Measurements from ENCODE around the gene MMP20.
A peak's percentile ranks its signal among the peaks of the same experiment; 100 is the strongest.

Gene MMP20

DNA sequence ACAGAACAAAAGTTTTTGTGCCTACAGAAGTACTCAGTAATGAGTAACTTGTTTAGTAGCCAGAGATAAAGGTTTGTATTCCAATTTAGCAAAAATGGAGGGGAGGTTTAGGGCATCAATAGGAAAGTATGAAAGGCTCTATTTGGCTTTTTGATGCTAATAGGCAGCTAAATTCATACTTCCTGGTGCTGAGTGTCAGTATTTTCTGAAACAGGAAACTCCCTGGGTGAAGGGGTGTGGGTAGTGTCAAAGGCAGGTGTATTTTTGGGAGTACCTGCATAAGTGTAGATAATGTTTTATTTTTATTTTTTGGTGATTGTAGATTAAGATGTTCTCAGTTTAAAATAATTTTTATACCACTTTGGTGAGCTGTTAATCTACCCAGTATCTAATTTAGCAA, 65.3 kb downstream of the MMP20 start:
- no peak overlapping the region for H3K9ac ChIP-seq
- H3K4me3 ChIP-seq (IDR thresholded peaks at IDR 0.05; ENCODE audit: insufficient read depth, low read depth, low read length), result no peak overlapping the region
- no peak overlapping the region for H2AFZ ChIP-seq (ENCODE audit: low read depth)
- H3K4me1 ChIP-seq (ENCODE audit: low read depth, poor library complexity, severe bottlenecking), result peaks cover 36% of the 10 kb centered on the region
- H3K27me3 ChIP-seq (ENCODE audit: insufficient read depth, low read depth), result peaks cover 5% of the 10 kb centered on the region; the same call in 1 of the 2 replicates
- no peak overlapping the region for H3K27ac ChIP-seq
- H4K20me1 ChIP-seq (ENCODE audit: insufficient read depth), result no peaks in the 10 kb centered on the region
- no peak for TF ChIP-seq CTCF (conservative IDR thresholded peaks at IDR 0.05; ENCODE audit: low read depth, low read length)
- peak overlapping the region; percentile 81 for H3K4me2 ChIP-seq
- H3K36me3 ChIP-seq (ENCODE audit: insufficient read depth), result no peaks in the 10 kb centered on the region
- no peaks in the 10 kb centered on the region for H3K79me2 ChIP-seq (ENCODE audit: insufficient read depth, low read depth)

DNA sequence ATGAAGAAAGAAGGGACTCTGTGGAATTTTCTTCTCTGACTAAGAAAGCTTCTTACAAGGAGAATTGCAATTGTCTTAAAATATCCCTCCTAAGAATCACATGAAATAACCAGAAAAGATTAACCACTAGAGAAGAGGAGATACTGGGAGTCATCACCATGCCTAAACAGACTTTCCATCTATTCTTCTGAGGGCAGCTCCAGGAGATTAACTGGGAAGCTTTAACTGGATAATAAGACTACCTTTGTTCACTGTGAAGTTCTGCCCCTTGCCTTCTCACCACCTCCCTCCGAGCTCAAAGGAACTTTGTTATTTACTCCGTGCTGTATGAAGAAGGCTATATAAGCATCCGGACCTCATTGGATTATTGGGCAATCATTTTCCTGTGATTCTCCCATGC, 70.0 kb downstream of the MMP20 start:
- no peaks in the 10 kb centered on the region for H4K20me1 ChIP-seq (ENCODE audit: insufficient read depth)
- no peak overlapping the region for H3K9ac ChIP-seq
- no peaks in the 10 kb centered on the region for H3K79me2 ChIP-seq (ENCODE audit: insufficient read depth, low read depth)
- no peak overlapping the region for H3K4me2 ChIP-seq
- no peak for TF ChIP-seq CTCF (conservative IDR thresholded peaks at IDR 0.05; ENCODE audit: low read depth, low read length)
- no peaks in the 10 kb centered on the region for H3K36me3 ChIP-seq (ENCODE audit: insufficient read depth)
- H3K27ac ChIP-seq, result no peak overlapping the region
- no peak overlapping the region for H3K4me3 ChIP-seq (IDR thresholded peaks at IDR 0.05; ENCODE audit: insufficient read depth, low read depth, low read length)
- peaks cover 12% of the 10 kb centered on the region for H3K4me1 ChIP-seq (ENCODE audit: low read depth, poor library complexity, severe bottlenecking)
- H3K27me3 ChIP-seq (ENCODE audit: insufficient read depth, low read depth), result no peaks in the 10 kb centered on the region
- no peak overlapping the region for H2AFZ ChIP-seq (ENCODE audit: low read depth)

DNA sequence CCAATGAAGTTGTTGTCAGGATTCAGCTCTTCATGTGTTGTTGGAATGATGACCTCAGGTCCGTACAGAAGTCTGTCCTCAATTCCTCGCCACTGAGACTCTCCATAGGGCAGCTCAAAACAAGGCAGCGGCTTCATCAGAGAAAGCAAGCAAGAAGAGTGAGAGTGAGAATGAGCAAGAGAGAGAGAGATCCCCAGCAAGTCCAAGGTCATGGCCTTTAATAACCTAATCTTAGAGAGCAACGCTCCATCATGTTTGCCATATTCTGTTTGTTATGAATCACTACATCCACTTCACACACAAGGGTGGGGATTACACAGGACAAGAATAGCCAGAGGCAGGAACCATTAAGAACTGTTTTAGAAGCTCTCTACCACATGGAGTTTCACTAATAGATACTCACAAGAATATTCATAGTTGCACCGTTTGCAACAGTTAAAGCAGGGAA, 71.3 kb downstream of the MMP20 start:
- Histone ChIP-seq H4K20me1 (ENCODE audit: insufficient read depth) (no peaks in the 10 kb centered on the region), H2AFZ (ENCODE audit: low read depth) (no peak overlapping the region), H3K4me2 (no peak overlapping the region), H3K79me2 (ENCODE audit: insufficient read depth, low read depth) (no peaks in the 10 kb centered on the region), H3K27ac (no peak overlapping the region), H3K4me1 (ENCODE audit: low read depth, poor library complexity, severe bottlenecking) (peaks cover under 1% of the 10 kb centered on the region), H3K36me3 (ENCODE audit: insufficient read depth) (no peaks in the 10 kb centered on the region), H3K27me3 (ENCODE audit: insufficient read depth, low read depth) (no peaks in the 10 kb centered on the region), H3K9ac (no peak overlapping the region), H3K4me3 (IDR thresholded peaks at IDR 0.05; ENCODE audit: insufficient read depth, low read depth, low read length) (no peak overlapping the region)
- no peak for TF ChIP-seq CTCF (conservative IDR thresholded peaks at IDR 0.05; ENCODE audit: low read depth, low read length)

DNA sequence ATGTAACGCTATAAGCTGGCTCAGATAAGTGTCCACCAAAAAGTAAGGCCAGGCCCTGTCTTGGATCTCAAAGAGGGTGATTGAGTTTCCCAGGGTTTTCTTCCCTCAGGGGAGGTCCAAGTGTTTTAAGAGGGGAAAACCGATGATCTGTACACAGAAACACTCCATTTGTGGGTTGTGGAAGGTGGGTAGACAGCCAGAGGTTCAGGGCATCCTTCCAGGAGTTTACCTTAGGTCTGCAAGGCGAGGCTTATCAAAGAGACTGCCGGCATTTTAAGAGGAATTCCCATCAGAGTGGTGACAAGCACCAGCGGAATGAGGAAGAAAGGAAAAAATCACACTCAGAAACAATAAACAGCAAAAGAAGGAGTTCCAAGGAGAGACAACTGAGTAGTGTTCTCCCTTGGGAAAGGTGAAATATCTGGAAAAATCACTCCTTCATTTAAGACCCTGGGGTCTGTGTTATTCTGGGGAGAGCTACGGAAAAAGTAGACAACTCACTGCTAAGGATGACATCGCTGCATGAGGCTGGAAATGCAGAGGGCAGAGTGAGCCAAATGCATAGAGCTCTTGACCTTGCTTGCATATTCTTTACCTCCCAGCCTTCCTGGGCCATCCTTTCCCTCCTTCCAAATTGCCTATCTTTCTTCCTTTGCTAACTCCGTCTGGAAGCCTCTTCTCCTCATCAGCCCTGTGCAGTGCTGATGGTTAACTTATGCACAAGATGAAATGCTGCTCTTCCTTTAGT, 72.5 kb downstream of the MMP20 start:
- no peak overlapping the region for H3K4me2 ChIP-seq
- no peak overlapping the region for H3K27ac ChIP-seq
- H3K79me2 ChIP-seq (ENCODE audit: insufficient read depth, low read depth), result no peaks in the 10 kb centered on the region
- no peaks in the 10 kb centered on the region for H3K27me3 ChIP-seq (ENCODE audit: insufficient read depth, low read depth)
- H3K4me1 ChIP-seq (ENCODE audit: low read depth, poor library complexity, severe bottlenecking), result no peaks in the 10 kb centered on the region
- H3K4me3 ChIP-seq (IDR thresholded peaks at IDR 0.05; ENCODE audit: insufficient read depth, low read depth, low read length), result no peak overlapping the region
- no peak overlapping the region for H3K9ac ChIP-seq
- H2AFZ ChIP-seq (ENCODE audit: low read depth), result no peak overlapping the region
- no peak for TF ChIP-seq CTCF (conservative IDR thresholded peaks at IDR 0.05; ENCODE audit: low read depth, low read length)
- H3K36me3 ChIP-seq (ENCODE audit: insufficient read depth), result no peaks in the 10 kb centered on the region
- no peaks in the 10 kb centered on the region for H4K20me1 ChIP-seq (ENCODE audit: insufficient read depth)

Measured in KMS-11 (cell line).